B cell (primary cell): ENCODE measurements around the gene TPSB2.

Experiments
- EZH2 ChIP-seq: IDR thresholded peaks from 2 replicates; pipeline ENCODE4 v1.6.1; 2012; ENCODE audit warnings: borderline replicate concordance, low read depth, mild to moderate bottlenecking, moderate library complexity, low read length; ENCODE audit not compliant: insufficient read depth, poor library complexity, severe bottlenecking
- TF ChIP-seq, protein P1 (sequence below): fragments of 200-600 bp; IDR thresholded peaks from one replicate; pipeline ENCODE4 v1.8.0; 2022; ENCODE audit warnings: antibody characterized with exemption, mild to moderate bottlenecking

DNA sequence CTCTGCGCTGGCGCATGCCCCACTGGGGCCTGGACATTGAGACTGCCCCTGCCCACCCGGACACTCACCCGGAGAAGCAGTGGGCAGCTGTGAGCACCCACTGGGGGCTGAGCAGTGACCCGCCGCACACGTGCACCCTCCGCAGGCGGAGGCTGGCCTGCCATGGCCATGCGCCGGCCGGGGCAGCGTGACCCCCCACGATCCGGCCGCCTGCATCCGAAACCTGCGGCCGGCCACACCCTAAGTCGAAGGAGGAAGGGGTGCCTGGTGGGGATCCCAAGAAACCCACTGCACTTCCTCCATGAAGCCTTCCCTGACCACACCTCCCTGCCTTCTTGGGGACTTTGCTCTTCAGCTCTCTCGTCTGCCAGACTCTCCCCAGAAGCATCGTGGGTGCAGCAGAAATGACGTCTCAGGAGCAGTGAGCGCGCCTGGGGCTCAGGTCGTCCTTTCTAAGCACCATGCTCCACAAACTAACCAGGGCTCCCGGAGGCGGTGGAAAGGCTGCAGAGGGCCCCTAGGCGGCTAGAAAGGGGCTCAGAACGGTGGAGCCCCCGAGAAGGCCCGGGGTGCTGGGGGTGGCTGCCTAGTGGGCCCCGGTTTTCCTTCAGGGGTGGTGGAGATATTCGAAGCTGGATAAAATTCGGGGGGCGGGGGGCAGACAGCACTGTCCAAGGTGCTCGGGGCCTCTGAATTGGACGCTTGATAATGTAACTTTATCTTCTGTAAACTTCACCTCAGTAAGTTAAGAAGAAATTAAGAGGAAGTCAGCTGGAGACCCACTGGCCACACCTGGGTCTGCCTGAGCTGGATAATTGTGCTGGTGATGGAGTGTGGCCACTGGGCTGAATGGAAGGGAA is 6.4 kb downstream of the TPSB2 start:
- TF ChIP-seq, protein P1, sequence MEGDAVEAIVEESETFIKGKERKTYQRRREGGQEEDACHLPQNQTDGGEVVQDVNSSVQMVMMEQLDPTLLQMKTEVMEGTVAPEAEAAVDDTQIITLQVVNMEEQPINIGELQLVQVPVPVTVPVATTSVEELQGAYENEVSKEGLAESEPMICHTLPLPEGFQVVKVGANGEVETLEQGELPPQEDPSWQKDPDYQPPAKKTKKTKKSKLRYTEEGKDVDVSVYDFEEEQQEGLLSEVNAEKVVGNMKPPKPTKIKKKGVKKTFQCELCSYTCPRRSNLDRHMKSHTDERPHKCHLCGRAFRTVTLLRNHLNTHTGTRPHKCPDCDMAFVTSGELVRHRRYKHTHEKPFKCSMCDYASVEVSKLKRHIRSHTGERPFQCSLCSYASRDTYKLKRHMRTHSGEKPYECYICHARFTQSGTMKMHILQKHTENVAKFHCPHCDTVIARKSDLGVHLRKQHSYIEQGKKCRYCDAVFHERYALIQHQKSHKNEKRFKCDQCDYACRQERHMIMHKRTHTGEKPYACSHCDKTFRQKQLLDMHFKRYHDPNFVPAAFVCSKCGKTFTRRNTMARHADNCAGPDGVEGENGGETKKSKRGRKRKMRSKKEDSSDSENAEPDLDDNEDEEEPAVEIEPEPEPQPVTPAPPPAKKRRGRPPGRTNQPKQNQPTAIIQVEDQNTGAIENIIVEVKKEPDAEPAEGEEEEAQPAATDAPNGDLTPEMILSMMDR: no peak
- TF ChIP-seq EZH2: no peak
